Endothelial cell of umbilical vein (primary cell): ENCODE measurements around the gene NDUFA1. TPM values are rescaled to one million over a fixed set of nuclear protein-coding genes. Genes with fewer than 3 reads are reported as not detected.

Experiments
- BruUV-seq: library from RNA; stranded (reverse); fragments of 400-500 nt; replicated peaks from 2 replicates; lab custom pipeline; 2021; lab: Mats Ljungman, UMichigan
- CTCF ChIA-PET: fragments of 300-600, 350-600 bp; sonication (Branson Sonifier 250); formaldehyde crosslinking; loops from one replicate; lab custom pipeline; 2021; ENCODE audit warnings: antibody characterized with exemption, inconsistent platforms; lab: Charles Lee
- POLR2A ChIA-PET: fragments of 300-600, 350-600 bp; sonication (Branson Sonifier 250); formaldehyde crosslinking; loops from one replicate; lab custom pipeline; 2021; ENCODE audit warnings: antibody characterized with exemption, inconsistent platforms; lab: Charles Lee
- DNase-seq: peaks from one replicate; pipeline ENCODE4 v3.0.0-alpha.2; 2011; ENCODE audit warnings: low read depth, low spot score
- FAIRE-seq: peaks from 2 replicates; lab custom pipeline; 2011; peaks lifted over from hg19 to GRCh38; lab: Jason Lieb, UNC
- H2AFZ ChIP-seq: 2 replicates; pipeline ENCODE4 v1.6.0; 2012; ENCODE audit warnings: low read depth, low read length, control low read depth, inconsistent platforms
- H3K27ac ChIP-seq: 2 replicates; pipeline ENCODE4 v1.5.1; 2011; ENCODE audit warnings: low read depth, mild to moderate bottlenecking, control low read depth, low read length, moderate library complexity; ENCODE audit not compliant: insufficient read depth
- H3K27me3 ChIP-seq, 2 experiments: 2 replicates each; pipeline versions ENCODE4 v1.6.0 to v1.6.1; 2011; ENCODE audit warnings: low read length in 2 of 2, mixed read lengths in 1 of 2; ENCODE audit not compliant: control insufficient read depth in 2 of 2, insufficient read depth in 2 of 2
- H3K36me3 ChIP-seq, 2 experiments: 2 replicates in 1 of 2; 3 replicates in 1 of 2; pipeline ENCODE4 v1.5.1; 2011; ENCODE audit warnings: low read length in 2 of 2, mild to moderate bottlenecking in 1 of 2, moderate library complexity in 1 of 2; ENCODE audit not compliant: control insufficient read depth in 2 of 2, insufficient read depth in 2 of 2; ENCODE audit errors: extremely low read depth in 1 of 2
- H3K4me1 ChIP-seq: 3 replicates; pipeline ENCODE4 v1.5.1; 2011; ENCODE audit warnings: mild to moderate bottlenecking, low read length; ENCODE audit not compliant: control insufficient read depth, insufficient read depth; ENCODE audit errors: extremely low read depth
- H3K4me2 ChIP-seq: 2 replicates; pipeline ENCODE4 v1.6.1; 2011; ENCODE audit warnings: low read length, control low read depth, mixed read lengths; ENCODE audit not compliant: insufficient read depth
- H3K4me3 ChIP-seq, 3 experiments: fragments of 200-600 bp in 1 of 3; sonication (generic), shearing (Covaris generic) in 1 of 3; replicated peaks in 1 of 3; 2 replicates each; pipeline ENCODE4 v1.5.1; 2011 to 2016; ENCODE audit warnings: control low read depth in 3 of 3, low read length in 3 of 3, mild to moderate bottlenecking in 2 of 3, inconsistent platforms in 1 of 3, low read depth in 1 of 3, moderate library complexity in 1 of 3; ENCODE audit not compliant: insufficient read depth in 1 of 3
- H3K79me2 ChIP-seq: 2 replicates; pipeline ENCODE4 v1.6.0; 2012; ENCODE audit warnings: low read length, inconsistent platforms; ENCODE audit not compliant: control insufficient read depth, insufficient read depth
- H3K9ac ChIP-seq: replicated peaks from 2 replicates; pipeline ENCODE3; 2011; ENCODE audit warnings: low read length, control low read depth; ENCODE audit not compliant: insufficient read depth; ENCODE audit errors: extremely low read depth
- H3K9me1 ChIP-seq: replicated peaks from 3 replicates; pipeline ENCODE4 v1.6.0; 2011; ENCODE audit warnings: mild to moderate bottlenecking, low read length; ENCODE audit not compliant: control insufficient read depth, insufficient read depth; ENCODE audit errors: extremely low read depth
- H3K9me3 ChIP-seq: replicated peaks from 2 replicates; pipeline ENCODE4 v1.5.1; 2012; ENCODE audit warnings: low read length, inconsistent platforms; ENCODE audit not compliant: control insufficient read depth, insufficient read depth
- H4K20me1 ChIP-seq: replicated peaks from 2 replicates; pipeline ENCODE3; 2011; ENCODE audit warnings: mild to moderate bottlenecking, low read length; ENCODE audit not compliant: control insufficient read depth, insufficient read depth; ENCODE audit errors: extremely low read depth
- EZH2 ChIP-seq: IDR thresholded peaks from 2 replicates; pipeline ENCODE4 v1.6.1; 2012; ENCODE audit warnings: borderline replicate concordance, low read depth, mild to moderate bottlenecking, moderate library complexity, low read length, inconsistent platforms; ENCODE audit not compliant: severe bottlenecking
- FOS ChIP-seq: IDR thresholded peaks from 2 replicates; pipeline ENCODE4 v1.6.1; 2011; ENCODE audit warnings: mild to moderate bottlenecking, low read length, moderate library complexity, borderline replicate concordance; ENCODE audit not compliant: insufficient read depth
- GATA2 ChIP-seq: IDR thresholded peaks from 2 replicates; pipeline ENCODE4 v1.7.0; 2011; ENCODE audit warnings: low read depth, mild to moderate bottlenecking, moderate library complexity, mixed read lengths, low read length; ENCODE audit not compliant: insufficient read length, insufficient read depth
- JUN ChIP-seq: IDR thresholded peaks from 2 replicates; pipeline ENCODE4 v1.6.1; 2011; ENCODE audit warnings: borderline replicate concordance, low read depth; ENCODE audit not compliant: insufficient read length, insufficient read depth
- MAX ChIP-seq: IDR thresholded peaks from 2 replicates; pipeline ENCODE4 v1.6.1; 2011; ENCODE audit not compliant: insufficient read depth, insufficient read length
- MYC ChIP-seq: IDR thresholded peaks from one replicate; pipeline ENCODE4 v1.6.1; 2011; ENCODE audit warnings: mild to moderate bottlenecking, low read depth, low read length
- POLR2A ChIP-seq: IDR thresholded peaks from 2 replicates; pipeline ENCODE4 v1.6.1; 2012; ENCODE audit warnings: low read depth, mild to moderate bottlenecking, control low read depth, low read length
- POLR2AphosphoS5 ChIP-seq: IDR thresholded peaks from 2 replicates; pipeline ENCODE4 v1.6.1; 2012; ENCODE audit warnings: low read depth, mild to moderate bottlenecking, control low read depth, low read length, moderate library complexity; ENCODE audit not compliant: insufficient read depth
- dilution Hi-C: fragments of 300-500 bp; cut with MboI; formaldehyde crosslinking; loops from one replicate; pipeline ENCODE4 v1.15.0; 2019; ENCODE audit warnings: low sequenced_read_pairs; ENCODE audit not compliant: extremely low pct_ligation_motif_present
- intact Hi-C: fragments of 100-400 bp; cut with micrococcal nuclease; formaldehyde crosslinking; loops from one replicate; pipeline ENCODE4 v1.10.0; 2022
- polyA plus RNA-seq, 4 experiments: library from polyadenylated mRNA; depleted of rRNA in 3 of 4; stranded (reverse) in 3 of 4; unstranded in 1 of 4; fragments of >200 nt; gene quantifications; 2 replicates each; pipeline versions ENCODE4 v1.2.1 to v1.2.3, GENCODE V29; 2011 to 2012; ENCODE audit warnings: missing spikeins in 1 of 4
- total RNA-seq: library from RNA; stranded (reverse); gene quantifications from 2 replicates; pipeline ENCODE4 v1.2.3, GENCODE V29; 2021
- TF ChIP-seq, protein P1 (sequence below), 2 donors: IDR thresholded peaks; 1 replicate in 1 of 2; 2 replicates in 1 of 2; pipeline ENCODE4 v1.5.1; 2011; ENCODE audit warnings: low read length in 2 of 2, mild to moderate bottlenecking in 2 of 2, moderate library complexity in 2 of 2, control low read depth in 1 of 2, inconsistent platforms in 1 of 2, low read depth in 1 of 2; ENCODE audit not compliant: insufficient read depth in 1 of 2; ENCODE audit errors: extremely low read depth in 1 of 2

NDUFA1 gene
- total and polyA plus RNA-seq, 2 donors (not counting 3 experiments of a cell fraction or from before 2014, with no cell fraction given): 89.9 to 93.4 TPM

DNA sequence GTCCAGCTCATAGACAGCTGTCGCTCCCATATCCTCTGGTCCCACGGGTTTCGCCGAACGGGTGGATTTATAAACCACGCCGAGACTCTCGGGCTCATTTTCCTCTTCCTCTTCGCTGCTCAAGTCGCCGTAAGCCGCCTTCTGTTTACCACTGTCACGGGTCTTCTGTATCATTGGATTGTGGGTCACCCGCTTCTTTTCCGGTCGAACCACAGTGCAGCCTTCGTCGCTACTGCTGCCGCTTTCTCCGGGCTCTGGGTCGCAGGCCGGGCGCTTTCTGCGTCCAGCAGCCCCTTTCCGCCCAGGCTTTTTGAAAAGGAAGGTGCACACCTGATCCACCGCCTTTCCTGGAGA, 410 bp upstream of the NDUFA1 start:
- no peaks in the 10 kb centered on the region for H3K9me3 ChIP-seq
- no peak for TF ChIP-seq MYC
- no peak for TF ChIP-seq MAX
- H3K36me3 ChIP-seq: no peaks in the 10 kb centered on the region
- no peak for DNase-seq
- peak overlapping the region; percentile 74 to 93 (median 84) for H3K4me3 ChIP-seq
- CTCF ChIA-PET: interaction anchor here (0.9 to 1.9 kb wide), 3 partner anchors 10 to 18 kb away, joined by 3 to 8 read pairs (median 8); partner anchors contain the start of gene UPF3B
- POLR2A ChIA-PET: interaction anchor here (1.5 to 1.6 kb wide), 2 partner anchors 18 to 80 kb away, joined by 4 to 5 read pairs; partner anchors contain the start of genes RPL39 and UPF3B
- intact Hi-C loops: loop anchor here (1.0 to 5.0 kb wide), 4 partner anchors 18 to 249 kb away; partner anchors contain the start of gene RPL39
- dilution Hi-C loops: no loop called here
- H3K79me2 ChIP-seq: peaks cover 31% of the 10 kb centered on the region
- H4K20me1 ChIP-seq: no peaks in the 10 kb centered on the region
- peak overlapping the region; percentile 96 for H2AFZ ChIP-seq
- peak overlapping the region; percentile 80 for H3K4me2 ChIP-seq
- peak overlapping the region; percentile 94 for H3K9ac ChIP-seq
- no peak for FAIRE-seq
- no peaks in the 10 kb centered on the region for H3K9me1 ChIP-seq
- H3K4me1 ChIP-seq: peaks cover 11% of the 10 kb centered on the region
- TSS peak; percentile 66 for BruUV-seq
- H3K27me3 ChIP-seq: no peaks in the 10 kb centered on the region
- peak overlapping the region; percentile 87 for H3K27ac ChIP-seq

GRCh38 chrX:119878740-119879139, 7.1 kb downstream of the NDUFA1 start:
- POLR2A ChIA-PET: no interaction called here
- H2AFZ ChIP-seq: no peak overlapping the region
- CTCF ChIA-PET: interaction anchor here (0.9 to 1.2 kb wide), 3 partner anchors 9 to 26 kb away, joined by 3 read pairs; partner anchors contain the start of gene UPF3B
- no peak for TF ChIP-seq MYC
- TF ChIP-seq, protein P1, sequence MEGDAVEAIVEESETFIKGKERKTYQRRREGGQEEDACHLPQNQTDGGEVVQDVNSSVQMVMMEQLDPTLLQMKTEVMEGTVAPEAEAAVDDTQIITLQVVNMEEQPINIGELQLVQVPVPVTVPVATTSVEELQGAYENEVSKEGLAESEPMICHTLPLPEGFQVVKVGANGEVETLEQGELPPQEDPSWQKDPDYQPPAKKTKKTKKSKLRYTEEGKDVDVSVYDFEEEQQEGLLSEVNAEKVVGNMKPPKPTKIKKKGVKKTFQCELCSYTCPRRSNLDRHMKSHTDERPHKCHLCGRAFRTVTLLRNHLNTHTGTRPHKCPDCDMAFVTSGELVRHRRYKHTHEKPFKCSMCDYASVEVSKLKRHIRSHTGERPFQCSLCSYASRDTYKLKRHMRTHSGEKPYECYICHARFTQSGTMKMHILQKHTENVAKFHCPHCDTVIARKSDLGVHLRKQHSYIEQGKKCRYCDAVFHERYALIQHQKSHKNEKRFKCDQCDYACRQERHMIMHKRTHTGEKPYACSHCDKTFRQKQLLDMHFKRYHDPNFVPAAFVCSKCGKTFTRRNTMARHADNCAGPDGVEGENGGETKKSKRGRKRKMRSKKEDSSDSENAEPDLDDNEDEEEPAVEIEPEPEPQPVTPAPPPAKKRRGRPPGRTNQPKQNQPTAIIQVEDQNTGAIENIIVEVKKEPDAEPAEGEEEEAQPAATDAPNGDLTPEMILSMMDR (IDR thresholded peaks at IDR 0.05; ENCODE audit: extremely low read depth in 1 of 2, insufficient read depth in 1 of 2, low read depth in 1 of 2, low read length in 2 of 2): no peak
- TF ChIP-seq GATA2: no peak
- TF ChIP-seq MAX: no peak
- TF ChIP-seq EZH2: no peak
- TF ChIP-seq JUN: no peak
- no peak for TF ChIP-seq POLR2A
- no peak for TF ChIP-seq FOS
- TF ChIP-seq POLR2AphosphoS5: no peak
- no peaks in the 10 kb centered on the region for H3K9me1 ChIP-seq
- no peaks in the 10 kb centered on the region for H3K9me3 ChIP-seq
- no peaks in the 10 kb centered on the region for H3K4me1 ChIP-seq
- H3K79me2 ChIP-seq: peaks cover 4% of the 10 kb centered on the region
- no peaks in the 10 kb centered on the region for H3K36me3 ChIP-seq
- H3K4me2 ChIP-seq: no peak overlapping the region
- H3K27ac ChIP-seq: no peak overlapping the region
- DNase-seq (no peak), FAIRE-seq (no peak)
- dilution Hi-C loops (no loop called here), intact Hi-C loops (no loop called here)
- H4K20me1 ChIP-seq: no peaks in the 10 kb centered on the region
- H3K27me3 ChIP-seq: no peaks in the 10 kb centered on the region
- H3K4me3 ChIP-seq: no peak overlapping the region
- H3K9ac ChIP-seq: no peak overlapping the region
- no TSS peak for BruUV-seq
